Tibial nerve (tissue), 4 donors: ENCODE measurements around the gene ZMAT3. TPM values are rescaled to one million over a fixed set of nuclear protein-coding genes. Genes with fewer than 3 reads are reported as not detected.

Source experiments
- DNase-seq, 2 donors: peaks; one replicate each; pipeline ENCODE4 v3.0.0-alpha.2; 2019; ENCODE audit warnings: low spot score in 2 of 2
- H3K27ac ChIP-seq, 4 donors: fragments of 200-600 bp; sonication (generic) in 3 of 4; one replicate each; pipeline ENCODE4 v1.5.1; 2017 to 2019; ENCODE audit warnings: mild to moderate bottlenecking in 1 of 4
- H3K27me3 ChIP-seq, 2 donors: fragments of 200-600 bp; sonication (generic) in 1 of 2; one replicate each; pipeline versions ENCODE4 v1.5.1 to v1.6.0; 2017 to 2019
- H3K36me3 ChIP-seq, 3 donors: fragments of 200-600 bp; sonication (generic); one replicate each; pipeline ENCODE4 v1.5.1; 2018 to 2019
- H3K4me1 ChIP-seq, 4 donors: fragments of 200-600 bp; sonication (generic) in 3 of 4; one replicate each; pipeline ENCODE4 v1.5.1; 2017 to 2019
- H3K4me3 ChIP-seq, 4 donors: fragments of 200-600 bp; sonication (generic) in 3 of 4; one replicate each; pipeline ENCODE4 v1.5.1; 2017 to 2019; ENCODE audit warnings: mild to moderate bottlenecking in 1 of 4, moderate library complexity in 1 of 4
- H3K9me3 ChIP-seq, 4 donors: fragments of 200-600 bp; sonication (generic) in 3 of 4; one replicate each; pipeline ENCODE4 v1.5.1; 2017 to 2019
- EP300 ChIP-seq, 2 donors: sonication (generic); formaldehyde crosslinking; IDR thresholded peaks; one replicate each; pipeline ENCODE4 v1.6.1; 2017; ENCODE audit warnings: antibody characterized with exemption in 2 of 2, mild to moderate bottlenecking in 1 of 2
- POLR2A ChIP-seq, 2 donors: fragments of 450-650 bp; IDR thresholded peaks; one replicate each; pipeline ENCODE4 v1.6.1; 2017; ENCODE audit warnings: antibody characterized with exemption in 2 of 2, mild to moderate bottlenecking in 2 of 2, moderate library complexity in 2 of 2
- WGBS, 2 donors: methylation state at CpG; one replicate each; pipeline ENCODE4 v1.1.5; 2018; 5-methylcytosine and 5-hydroxymethylcytosine counted together
- small RNA-seq: library from RNA; depleted of rRNA; stranded (forward); fragments of <200 nt; gene quantifications from one replicate; pipeline ENCODE3, GENCODE V24; 2016
- total RNA-seq, 4 donors: library from RNA; depleted of rRNA; stranded (reverse); fragments of >200 nt; gene quantifications; one replicate each; pipeline ENCODE4 v1.1.0, GENCODE V29; 2016
- TF ChIP-seq, protein P1 (sequence below), 5 experiments: fragments of 200-600 bp in 3 of 5; fragments of 450-650 bp in 2 of 5; sonication (generic) in 3 of 5; IDR thresholded peaks; one replicate each; pipeline ENCODE4 v1.5.1; 2016 to 2019; ENCODE audit warnings: antibody characterized with exemption in 5 of 5, mild to moderate bottlenecking in 3 of 5, moderate library complexity in 2 of 5

The ZMAT3 gene
- total RNA-seq, 4 donors from 2014 or later, result 15.6 to 19.0 (median 16.7) TPM

DNA sequence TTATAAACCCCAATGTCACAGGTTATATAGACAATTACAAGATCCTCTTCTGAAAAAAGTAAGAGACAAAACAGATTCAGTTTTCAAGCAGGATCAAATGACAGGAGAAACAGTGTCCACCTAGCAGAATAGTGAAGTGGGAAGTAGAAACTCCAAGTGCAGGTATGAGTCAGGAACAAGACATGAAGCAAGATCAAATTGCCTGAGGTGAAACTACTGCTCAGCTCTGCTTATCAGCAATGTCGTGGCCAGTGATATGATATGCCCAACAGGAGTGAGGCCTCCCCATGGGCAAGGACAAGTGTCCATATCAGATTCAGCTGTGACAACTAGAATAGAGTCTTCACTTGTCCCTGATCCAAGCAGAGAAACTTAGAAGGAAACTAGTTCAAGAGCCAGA lies 100.0 kb downstream of the ZMAT3 start:
- no peak for DNase-seq
- Histone ChIP-seq H3K27me3 (no peaks in the 10 kb centered on the region), H3K4me1 (peaks cover 0 to 10% (median 5%) of the 10 kb centered on the region in 4 donors), H3K9me3 (peaks cover 0 to 16% (median 0%) of the 10 kb centered on the region in 4 donors), H3K27ac (no peak overlapping the region), H3K36me3 (peaks cover 0 to 4% (median 0%) of the 10 kb centered on the region in 3 donors), H3K4me3 (no peak overlapping the region)
- WGBS, 2 donors, result 40 to 58% methylated on average over 1 of the region's 1 CpG
- no peak for TF ChIP-seq POLR2A (IDR thresholded peaks at IDR 0.05)
- TF ChIP-seq EP300 (IDR thresholded peaks at IDR 0.05), result no peak
- TF ChIP-seq, protein P1, sequence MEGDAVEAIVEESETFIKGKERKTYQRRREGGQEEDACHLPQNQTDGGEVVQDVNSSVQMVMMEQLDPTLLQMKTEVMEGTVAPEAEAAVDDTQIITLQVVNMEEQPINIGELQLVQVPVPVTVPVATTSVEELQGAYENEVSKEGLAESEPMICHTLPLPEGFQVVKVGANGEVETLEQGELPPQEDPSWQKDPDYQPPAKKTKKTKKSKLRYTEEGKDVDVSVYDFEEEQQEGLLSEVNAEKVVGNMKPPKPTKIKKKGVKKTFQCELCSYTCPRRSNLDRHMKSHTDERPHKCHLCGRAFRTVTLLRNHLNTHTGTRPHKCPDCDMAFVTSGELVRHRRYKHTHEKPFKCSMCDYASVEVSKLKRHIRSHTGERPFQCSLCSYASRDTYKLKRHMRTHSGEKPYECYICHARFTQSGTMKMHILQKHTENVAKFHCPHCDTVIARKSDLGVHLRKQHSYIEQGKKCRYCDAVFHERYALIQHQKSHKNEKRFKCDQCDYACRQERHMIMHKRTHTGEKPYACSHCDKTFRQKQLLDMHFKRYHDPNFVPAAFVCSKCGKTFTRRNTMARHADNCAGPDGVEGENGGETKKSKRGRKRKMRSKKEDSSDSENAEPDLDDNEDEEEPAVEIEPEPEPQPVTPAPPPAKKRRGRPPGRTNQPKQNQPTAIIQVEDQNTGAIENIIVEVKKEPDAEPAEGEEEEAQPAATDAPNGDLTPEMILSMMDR (IDR thresholded peaks at IDR 0.05), result no peak

DNA sequence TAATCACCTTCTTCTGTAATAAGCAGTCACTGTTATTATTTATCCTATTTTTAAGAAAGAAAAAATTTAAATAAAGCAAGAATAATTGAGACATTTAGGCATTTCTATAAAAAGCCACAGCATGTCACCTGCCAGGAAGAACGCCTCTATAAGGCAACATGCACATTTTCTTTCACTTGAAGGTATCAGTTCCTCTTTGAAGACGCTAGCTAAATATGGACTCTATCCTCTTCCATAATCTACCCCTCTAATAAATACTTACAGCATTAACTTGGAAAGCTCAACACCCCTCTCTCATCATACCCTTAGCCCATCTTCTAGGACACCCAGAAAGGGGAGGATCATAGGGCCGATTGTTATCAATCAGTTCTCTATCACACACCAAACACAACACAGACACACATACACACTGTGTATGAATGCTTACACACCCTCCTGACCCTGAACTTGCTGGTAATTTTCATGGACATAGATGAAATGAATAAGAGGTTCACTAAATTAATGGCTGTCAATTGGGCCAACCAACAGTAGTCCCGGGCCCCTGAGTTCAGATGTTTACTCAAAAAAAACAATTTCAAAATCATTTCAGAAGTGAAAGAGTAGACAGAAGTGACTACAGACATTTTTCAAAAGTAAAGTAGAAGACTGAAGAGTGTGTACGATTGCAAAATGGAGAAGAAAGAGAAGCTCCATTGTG lies 102.5 kb downstream of the ZMAT3 start:
- Histone ChIP-seq H3K27me3 (no peaks in the 10 kb centered on the region), H3K9me3 (peaks cover 0 to 10% (median 0%) of the 10 kb centered on the region in 4 donors), H3K27ac (no peak overlapping the region), H3K4me1 (peaks cover 0 to 17% (median 5%) of the 10 kb centered on the region in 4 donors), H3K36me3 (peaks cover 0 to 4% (median 0%) of the 10 kb centered on the region in 3 donors), H3K4me3 (no peak overlapping the region)
- 75% methylated on average over 5 of the region's 5 CpGs for WGBS, 2 donors
- DNase-seq, result no peak
- no peak for TF ChIP-seq POLR2A (IDR thresholded peaks at IDR 0.05)
- TF ChIP-seq, protein P1 (IDR thresholded peaks at IDR 0.05), result no peak
- TF ChIP-seq EP300 (IDR thresholded peaks at IDR 0.05), result no peak

Small RNA genes within 50 kb of the gene (small RNA-seq; reads per million reads assigned to genes)
- not detected for gene RF00019

Other genes with a start within 250 kb of the ZMAT3 start
- 10 to 100 TPM; 30.0 to 45.2 (median 39.1) TPM for gene PIK3CA, start 76.5 kb upstream of the ZMAT3 start, total RNA-seq
- 1 to 10 TPM; 2.0 to 3.3 (median 2.7) TPM for gene KCNMB3, start 179.3 kb upstream of the ZMAT3 start, total RNA-seq